ENCODE data around the gene SLC39A11. TPM values are rescaled to one million over a fixed set of nuclear protein-coding genes. Genes with fewer than 3 reads are reported as not detected.

The SLC39A11 gene
- total and polyA plus RNA-seq, 3 donors from 2014 or later = 11.4 to 18.6 (median 18.0) TPM

DNA sequence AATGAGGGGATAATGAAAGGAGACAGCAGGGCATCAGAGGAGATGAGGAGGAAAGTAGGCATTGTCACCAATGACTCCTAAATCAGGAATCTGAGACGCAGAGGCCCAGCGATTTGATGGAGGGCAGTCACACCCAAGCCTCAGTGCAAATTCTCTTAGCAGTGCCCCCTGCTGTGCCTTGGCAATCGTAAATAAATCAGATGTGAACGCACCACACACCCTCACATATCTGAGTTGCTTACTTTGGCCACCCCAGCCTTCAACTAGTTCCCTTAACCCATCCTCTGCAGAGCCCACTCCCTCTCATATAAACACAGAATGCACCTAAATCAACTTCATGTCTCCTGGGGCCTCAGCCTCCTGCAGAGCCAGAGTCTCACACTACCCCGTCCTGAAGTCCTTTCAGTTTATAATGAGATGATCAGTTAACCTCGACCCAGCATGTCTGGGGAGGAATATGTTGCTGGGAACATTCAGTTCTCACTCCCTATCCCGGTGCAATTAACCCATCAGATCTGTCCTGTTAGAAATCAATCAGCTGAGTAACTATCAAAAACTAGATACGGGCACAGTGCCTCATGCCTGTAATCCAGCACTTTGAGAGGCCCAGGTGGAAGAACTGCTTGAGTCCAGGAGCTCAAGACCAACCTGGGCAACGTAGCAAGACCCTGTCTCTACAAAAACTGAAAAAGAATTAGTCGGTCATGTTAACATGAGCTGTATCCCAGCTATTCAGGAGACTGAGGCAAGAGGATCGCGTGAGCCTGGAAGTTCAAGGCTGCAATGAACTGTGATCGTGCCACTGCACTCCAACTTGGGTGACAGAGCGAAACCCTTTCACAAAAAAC lies 78.4 kb downstream of the SLC39A11 start:
- Histone ChIP-seq H3K36me3 (ENCODE audit: low read depth, missing control alignments) (no peaks in the 10 kb centered on the region), H3K4me3 (no peak overlapping the region), H3K4me1 (no peaks in the 10 kb centered on the region), H3K9me3 (no peaks in the 10 kb centered on the region), H3K27me3 (no peaks in the 10 kb centered on the region), H3K27ac (no peak overlapping the region)
- WGBS, 2 donors = 64 to 77% methylated on average over 14 of the region's 14 CpGs
- TF ChIP-seq, protein P1, sequence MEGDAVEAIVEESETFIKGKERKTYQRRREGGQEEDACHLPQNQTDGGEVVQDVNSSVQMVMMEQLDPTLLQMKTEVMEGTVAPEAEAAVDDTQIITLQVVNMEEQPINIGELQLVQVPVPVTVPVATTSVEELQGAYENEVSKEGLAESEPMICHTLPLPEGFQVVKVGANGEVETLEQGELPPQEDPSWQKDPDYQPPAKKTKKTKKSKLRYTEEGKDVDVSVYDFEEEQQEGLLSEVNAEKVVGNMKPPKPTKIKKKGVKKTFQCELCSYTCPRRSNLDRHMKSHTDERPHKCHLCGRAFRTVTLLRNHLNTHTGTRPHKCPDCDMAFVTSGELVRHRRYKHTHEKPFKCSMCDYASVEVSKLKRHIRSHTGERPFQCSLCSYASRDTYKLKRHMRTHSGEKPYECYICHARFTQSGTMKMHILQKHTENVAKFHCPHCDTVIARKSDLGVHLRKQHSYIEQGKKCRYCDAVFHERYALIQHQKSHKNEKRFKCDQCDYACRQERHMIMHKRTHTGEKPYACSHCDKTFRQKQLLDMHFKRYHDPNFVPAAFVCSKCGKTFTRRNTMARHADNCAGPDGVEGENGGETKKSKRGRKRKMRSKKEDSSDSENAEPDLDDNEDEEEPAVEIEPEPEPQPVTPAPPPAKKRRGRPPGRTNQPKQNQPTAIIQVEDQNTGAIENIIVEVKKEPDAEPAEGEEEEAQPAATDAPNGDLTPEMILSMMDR (IDR thresholded peaks at IDR 0.05) = no peak
- TF ChIP-seq POLR2A (IDR thresholded peaks at IDR 0.05) = no peak
- intact Hi-C loops (cut with DNase I; ENCODE audit: low total_unique reads) = no loop called here
- no peak for DNase-seq

DNA sequence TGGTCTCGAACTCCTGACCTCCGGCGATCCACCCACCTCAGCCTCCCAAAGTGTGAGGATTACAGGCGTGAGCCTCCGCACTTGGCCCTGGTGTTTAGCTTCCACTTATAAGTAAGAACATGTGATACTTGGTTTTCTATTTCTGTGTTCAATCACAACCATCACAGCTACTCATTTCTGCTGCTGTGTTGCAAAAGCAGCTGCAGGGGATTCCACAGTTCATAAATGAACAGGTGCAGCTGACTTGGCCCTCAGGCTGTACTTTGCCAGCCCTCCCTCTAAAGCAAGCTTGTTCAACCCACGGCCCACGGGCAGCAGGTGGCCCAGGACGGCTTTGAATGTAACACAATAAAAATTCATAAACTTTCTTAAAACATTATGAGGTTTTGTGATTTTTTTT lies 79.2 kb downstream of the SLC39A11 start:
- no peaks in the 10 kb centered on the region for H3K36me3 ChIP-seq (ENCODE audit: low read depth, missing control alignments)
- 90 to 93% methylated on average over 8 of the region's 8 CpGs for WGBS, 2 donors
- no peak for TF ChIP-seq POLR2A (IDR thresholded peaks at IDR 0.05)
- TF ChIP-seq, protein P1 (IDR thresholded peaks at IDR 0.05) = no peak
- no peaks in the 10 kb centered on the region for H3K9me3 ChIP-seq
- intact Hi-C loops (cut with DNase I; ENCODE audit: low total_unique reads) = no loop called here
- H3K27me3 ChIP-seq = no peaks in the 10 kb centered on the region
- no peaks in the 10 kb centered on the region for H3K4me1 ChIP-seq
- no peak overlapping the region for H3K27ac ChIP-seq
- DNase-seq = no peak
- no peak overlapping the region for H3K4me3 ChIP-seq

DNA sequence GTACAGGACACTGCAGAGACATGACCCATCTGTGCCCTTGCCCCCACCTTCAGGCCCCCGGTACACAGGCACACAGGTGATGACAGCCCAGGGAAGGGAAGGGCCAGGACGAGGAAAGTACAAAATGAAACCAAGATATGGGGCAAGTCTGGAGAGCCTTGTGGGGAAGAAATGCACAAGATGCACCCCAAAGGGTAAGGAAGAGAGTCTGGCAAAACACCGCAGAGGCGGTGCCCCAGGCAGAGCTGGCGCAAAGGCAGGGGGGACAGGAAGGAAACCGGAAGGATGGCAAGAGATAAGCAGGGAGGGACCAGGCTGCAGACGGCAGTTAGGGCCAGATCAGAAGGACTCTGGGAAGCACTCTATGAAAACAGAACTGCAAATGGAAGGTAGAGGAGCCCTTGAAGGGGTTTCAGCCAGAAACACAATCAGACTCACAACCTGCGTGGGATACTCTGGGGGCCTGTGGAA lies 81.4 kb downstream of the SLC39A11 start:
- no peak overlapping the region for H3K27ac ChIP-seq
- no peaks in the 10 kb centered on the region for H3K9me3 ChIP-seq
- no peaks in the 10 kb centered on the region for H3K36me3 ChIP-seq (ENCODE audit: low read depth, missing control alignments)
- no peak overlapping the region for H3K4me3 ChIP-seq
- no peaks in the 10 kb centered on the region for H3K4me1 ChIP-seq
- no peak for TF ChIP-seq POLR2A (IDR thresholded peaks at IDR 0.05)
- TF ChIP-seq, protein P1 (IDR thresholded peaks at IDR 0.05) = no peak
- 74 to 82% methylated on average over 8 of the region's 8 CpGs for WGBS, 2 donors
- no peak for DNase-seq
- intact Hi-C loops (cut with DNase I; ENCODE audit: low total_unique reads) = no loop called here
- H3K27me3 ChIP-seq = no peaks in the 10 kb centered on the region

DNA sequence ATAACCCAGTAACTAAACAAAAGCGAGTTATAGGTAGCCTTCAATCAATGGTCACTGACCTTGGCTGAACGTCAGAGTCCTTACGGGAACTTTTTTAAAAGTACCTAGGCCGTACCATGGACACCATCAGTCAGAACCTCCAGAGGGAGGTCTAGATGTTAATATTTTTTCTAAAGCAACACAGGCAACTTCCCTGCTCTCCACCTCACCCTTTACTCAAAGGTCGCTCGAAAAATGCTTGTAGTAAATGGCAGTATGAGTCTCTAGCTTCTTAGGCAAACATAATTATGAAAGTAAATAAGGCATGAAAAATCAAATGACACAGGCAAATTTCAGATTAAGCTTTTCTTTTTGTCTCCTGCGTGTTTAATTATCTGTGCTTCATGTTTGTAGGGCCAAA lies 82.1 kb downstream of the SLC39A11 start:
- H3K4me1 ChIP-seq = no peaks in the 10 kb centered on the region
- TF ChIP-seq, protein P1 (IDR thresholded peaks at IDR 0.05) = no peak
- no peak for TF ChIP-seq POLR2A (IDR thresholded peaks at IDR 0.05)
- WGBS, 2 donors = 73 to 87% methylated on average over 7 of the region's 7 CpGs
- intact Hi-C loops (cut with DNase I; ENCODE audit: low total_unique reads) = no loop called here
- H3K4me3 ChIP-seq = no peak overlapping the region
- H3K9me3 ChIP-seq = no peaks in the 10 kb centered on the region
- H3K27me3 ChIP-seq = no peaks in the 10 kb centered on the region
- no peak overlapping the region for H3K27ac ChIP-seq
- no peak for DNase-seq
- H3K36me3 ChIP-seq (ENCODE audit: low read depth, missing control alignments) = no peaks in the 10 kb centered on the region

GRCh38 chr17:73007407-73007806 lies 85.1 kb downstream of the SLC39A11 start:
- no peaks in the 10 kb centered on the region for H3K9me3 ChIP-seq
- TF ChIP-seq POLR2A (IDR thresholded peaks at IDR 0.05) = no peak
- TF ChIP-seq, protein P1 (IDR thresholded peaks at IDR 0.05) = no peak
- 70 to 72% methylated on average over 7 of the region's 7 CpGs for WGBS, 2 donors
- H3K27me3 ChIP-seq = no peaks in the 10 kb centered on the region
- intact Hi-C loops (cut with DNase I; ENCODE audit: low total_unique reads) = no loop called here
- H3K4me3 ChIP-seq = no peak overlapping the region
- no peaks in the 10 kb centered on the region for H3K4me1 ChIP-seq
- DNase-seq = no peak
- no peak overlapping the region for H3K27ac ChIP-seq
- H3K36me3 ChIP-seq (ENCODE audit: low read depth, missing control alignments) = no peaks in the 10 kb centered on the region

Measured in testis (tissue), 3 donors.